HG03139 (cell line): Measurements from ENCODE around the gene FRG2B.
"Not testable (repeated sequence)": the region's sequence is repeated elsewhere in the genome, so short reads cannot be mapped to it uniquely, and the experiment has no call there.

Experiments used
- ATAC-seq: cut with Tn5 transposase; IDR thresholded peaks from one replicate; pipeline ENCODE4 v1.9.1; 2021; ENCODE audit not compliant: unreplicated experiment

Gene FRG2B

DNA sequence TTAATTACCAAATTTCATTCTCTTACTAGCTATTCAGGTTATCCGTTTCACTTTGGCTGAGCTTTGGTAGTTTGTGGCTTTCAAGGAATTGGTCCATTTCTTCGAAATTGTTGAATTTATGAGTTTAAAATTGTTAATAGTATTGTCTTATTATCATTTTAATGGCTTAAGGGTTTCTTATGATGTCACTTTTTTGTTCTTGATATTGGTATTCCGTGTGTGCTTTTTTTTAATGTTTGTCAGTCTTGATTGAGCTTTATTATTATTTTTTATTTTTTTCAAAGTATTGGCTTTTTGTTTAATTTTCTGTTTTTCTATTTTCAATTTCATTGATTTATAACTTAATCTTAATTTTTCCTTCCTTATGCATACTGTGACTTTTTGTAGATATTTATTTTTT lies 25.9 kb downstream of the FRG2B start:
- ATAC-seq: no peak

DNA sequence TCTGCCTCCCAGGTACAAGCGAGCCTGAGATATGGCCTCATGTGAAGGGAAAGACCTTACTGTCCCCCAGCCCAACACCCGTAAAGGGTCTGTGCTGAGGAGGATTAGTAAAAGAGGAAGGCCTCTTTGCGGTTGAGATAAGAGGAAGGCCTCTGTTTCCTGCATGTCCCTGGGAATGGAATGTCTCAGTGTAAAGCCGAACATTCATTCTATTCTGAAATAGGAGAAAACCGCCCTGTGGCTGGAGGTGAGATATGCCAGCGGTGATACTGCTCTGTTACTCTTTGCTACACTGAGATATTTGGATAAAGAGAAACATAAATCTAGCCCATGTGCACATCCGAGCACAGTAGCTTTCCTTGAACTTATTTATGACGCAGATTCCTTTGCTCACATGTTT lies 26.7 kb downstream of the FRG2B start:
- ATAC-seq: not testable (repeated sequence)

DNA sequence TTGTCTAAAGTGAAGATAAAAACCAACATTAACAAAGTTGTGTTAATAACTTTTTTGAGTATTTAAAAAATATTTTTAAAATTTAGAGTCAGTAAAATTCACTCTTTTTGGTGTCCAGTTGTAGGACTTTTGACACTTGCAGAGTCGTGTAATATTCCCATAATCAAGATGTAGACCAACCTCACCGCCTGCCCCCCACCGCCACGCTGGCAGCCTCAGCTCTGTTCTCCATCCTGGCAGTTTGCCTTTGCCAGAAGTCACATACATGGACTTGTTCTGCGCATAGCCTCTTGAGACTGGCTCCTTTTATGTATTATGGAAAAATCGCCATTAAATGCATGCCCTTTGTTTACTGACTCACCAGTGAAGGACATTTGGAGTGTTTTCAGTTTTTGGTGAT lies 33.9 kb downstream of the FRG2B start:
- ATAC-seq: no peak

DNA sequence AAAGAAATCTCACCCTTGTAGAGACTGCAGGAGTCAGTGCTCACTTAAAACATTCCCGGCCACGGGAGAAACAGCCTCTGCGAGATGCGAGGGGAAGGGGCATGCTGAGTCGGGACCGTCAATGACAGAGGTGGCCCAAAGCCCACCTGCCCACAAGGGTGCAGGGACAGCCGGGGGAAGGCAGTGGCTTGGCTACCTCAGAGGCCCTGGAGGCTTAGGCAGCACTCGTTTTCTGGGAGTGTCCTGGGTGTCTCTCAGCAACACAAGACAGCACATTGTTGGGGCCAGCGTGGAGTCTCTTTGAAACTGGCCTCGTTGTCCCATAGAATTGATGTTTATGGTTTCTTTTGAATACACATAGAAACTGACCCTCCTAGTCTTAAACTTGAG lies 35.6 kb downstream of the FRG2B start:
- ATAC-seq: no peak

DNA sequence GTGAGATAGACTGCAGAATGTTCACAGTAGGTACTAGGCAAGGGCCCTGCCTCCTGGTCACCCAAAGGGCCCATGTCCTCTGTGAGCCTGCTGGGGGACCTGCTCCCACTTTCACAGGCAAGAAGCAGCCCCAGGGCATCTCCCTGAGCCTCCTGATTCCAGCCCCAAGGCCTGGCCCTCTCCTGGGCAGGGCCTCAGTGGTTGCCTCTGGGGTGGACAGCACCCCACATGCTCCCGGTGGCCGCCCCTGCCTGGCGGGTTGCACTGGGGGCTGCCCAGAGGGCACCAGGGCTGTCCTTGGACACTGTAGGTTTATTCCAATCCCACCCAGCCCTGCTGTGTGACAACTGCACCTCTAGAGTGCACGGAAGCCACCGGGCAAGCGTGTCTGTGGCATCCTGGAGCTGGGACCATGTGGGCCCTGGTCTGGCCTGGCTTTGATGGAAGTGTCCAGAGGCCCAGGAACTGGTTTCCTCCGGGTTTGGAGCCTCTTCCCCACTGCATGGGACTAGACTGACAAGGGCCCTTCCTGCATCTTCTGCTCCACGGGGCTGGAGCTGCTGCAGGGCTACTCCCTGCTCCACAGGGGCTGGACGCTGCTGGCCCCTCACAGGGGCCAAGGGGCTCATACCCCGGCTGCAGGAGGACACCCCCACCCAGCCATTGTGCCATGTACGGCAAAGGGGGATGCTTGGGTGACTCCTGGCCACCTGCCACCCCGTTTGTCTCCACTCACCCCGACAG lies 36.2 kb downstream of the FRG2B start:
- no peak for ATAC-seq

DNA sequence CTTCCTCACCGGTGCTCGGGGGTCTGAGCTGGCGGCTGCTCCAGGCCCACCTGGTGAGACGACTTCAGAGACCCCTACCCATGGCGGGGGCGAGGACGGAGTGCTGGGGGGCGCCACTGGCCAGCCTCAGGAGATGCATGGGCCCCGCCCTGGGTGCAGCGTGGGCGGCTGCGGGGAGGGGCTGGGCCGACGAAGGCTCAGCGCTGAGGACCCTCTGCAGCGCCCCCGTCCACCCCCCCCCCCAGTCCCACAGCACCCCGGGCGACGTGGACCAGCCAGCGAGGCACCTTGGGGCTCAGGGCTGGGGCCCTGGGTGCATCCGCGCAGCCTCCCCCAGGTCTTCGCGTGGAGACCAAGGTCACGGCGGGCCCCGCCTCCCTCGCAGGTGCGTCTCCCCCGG lies 49.6 kb downstream of the FRG2B start:
- ATAC-seq: not testable (repeated sequence)
